GM12878 (cell line): ENCODE measurements around the gene ISG15. TPM values are rescaled to one million over a fixed set of nuclear protein-coding genes. Genes with fewer than 3 reads are reported as not detected.

Experiments used
- ATAC-seq: fragments of 200-7000 bp; cut with Tn5 transposase; 3 replicates; pipeline ENCODE4 v1.9.1; 2020; ENCODE audit warnings: mild to moderate bottlenecking, moderate library complexity
- BruUV-seq: library from RNA; stranded (reverse); fragments of 400-500 nt; replicated peaks from 2 replicates; lab custom pipeline; 2021; lab: Mats Ljungman, UMichigan
- CTCF ChIA-PET: fragments of 300-600 bp; sonication (Branson Sonifier 250); formaldehyde crosslinking; extraction: SDS; loops from one replicate; lab custom pipeline; 2021; ENCODE audit warnings: inconsistent platforms; lab: Yijun Ruan, JAX
- POLR2A ChIA-PET: fragments of 350-600 bp; formaldehyde crosslinking; extraction: SDS; loops from one replicate; lab custom pipeline; 2021; ENCODE audit warnings: inconsistent platforms; lab: Charles Lee
- RAD21 ChIA-PET: fragments of 300-600 bp; sonication (Branson Sonifier 250); formaldehyde crosslinking; loops from one replicate; lab custom pipeline; 2023; ENCODE audit warnings: antibody characterized with exemption; ENCODE audit not compliant: unreplicated experiment; lab: Charles Lee
- SMC1A ChIA-PET: fragments of 300-600 bp; sonication (Branson Sonifier 250); formaldehyde crosslinking; loops from one replicate; lab custom pipeline; 2023; ENCODE audit not compliant: unreplicated experiment, uncharacterized antibody; lab: Charles Lee
- DNase-seq: peaks from one replicate; pipeline ENCODE4 v3.0.0-alpha.2; 2011; ENCODE audit warnings: low read depth, low spot score
- FAIRE-seq: peaks from 3 replicates; lab custom pipeline; 2011; peaks lifted over from hg19 to GRCh38; lab: Jason Lieb, UNC
- H2AFZ ChIP-seq: 2 replicates; pipeline ENCODE4 v1.6.0; 2011; ENCODE audit warnings: low read depth, low read length, control low read depth; ENCODE audit not compliant: control insufficient read depth
- H3K27ac ChIP-seq: 2 replicates; pipeline ENCODE4 v1.5.1; 2011; ENCODE audit warnings: control low read depth; ENCODE audit not compliant: control insufficient read depth, insufficient read depth
- H3K27me3 ChIP-seq, 2 experiments: replicated peaks in 1 of 2; 2 replicates each; pipeline versions ENCODE4 v1.6.0 to v1.6.1; 2011; ENCODE audit warnings: low read length in 1 of 2; ENCODE audit not compliant: control insufficient read depth in 2 of 2, insufficient read depth in 2 of 2
- H3K36me3 ChIP-seq, 2 experiments: 2 replicates each; pipeline ENCODE4 v1.5.1; 2011; ENCODE audit warnings: low read length in 1 of 2; ENCODE audit not compliant: control insufficient read depth in 2 of 2, insufficient read depth in 2 of 2
- H3K4me1 ChIP-seq: 2 replicates; pipeline ENCODE4 v1.6.1; 2011; ENCODE audit warnings: mild to moderate bottlenecking, low read length, moderate library complexity, mixed read lengths; ENCODE audit not compliant: control insufficient read depth, insufficient read depth
- H3K4me2 ChIP-seq: 2 replicates; pipeline ENCODE4 v1.6.0; 2011; ENCODE audit warnings: control low read depth; ENCODE audit not compliant: control insufficient read depth, insufficient read depth
- H3K4me3 ChIP-seq: fragments of 200-600 bp; sonication (generic); 2 replicates; pipeline ENCODE4 v1.5.1; 2016
- H3K79me2 ChIP-seq: 2 replicates; pipeline ENCODE4 v1.6.0; 2011; ENCODE audit warnings: low read length; ENCODE audit not compliant: control insufficient read depth, insufficient read depth
- H3K9ac ChIP-seq: 2 replicates; pipeline ENCODE4 v1.8.0; 2011; ENCODE audit warnings: low read length, control low read depth, mixed read lengths; ENCODE audit not compliant: control insufficient read depth, insufficient read depth
- H3K9me3 ChIP-seq: replicated peaks from 3 replicates; pipeline ENCODE4 v1.5.1; 2011; ENCODE audit warnings: mild to moderate bottlenecking, low read length; ENCODE audit not compliant: control insufficient read depth, insufficient read depth
- H4K20me1 ChIP-seq: 2 replicates; pipeline ENCODE4 v1.6.0; 2011; ENCODE audit not compliant: control insufficient read depth, insufficient read depth
- ASH2L ChIP-seq: fragments of 300-600, 200-600 bp; sonication (generic); IDR thresholded peaks from 2 replicates; pipeline ENCODE4 v1.6.1; 2017; ENCODE audit warnings: low read depth, mild to moderate bottlenecking, borderline replicate concordance
- BCL11A ChIP-seq: IDR thresholded peaks from 2 replicates; pipeline ENCODE4 v1.6.1; 2011; ENCODE audit warnings: low read depth, low read length
- BHLHE40 ChIP-seq, 2 experiments: fragments of 450-650 bp in 1 of 2; IDR thresholded peaks; 2 replicates each; pipeline ENCODE4 v1.6.1; 2011 to 2017; ENCODE audit warnings: low read depth in 2 of 2, borderline replicate concordance in 1 of 2, improper control_type of control experiment in 1 of 2, low read length in 1 of 2, mild to moderate bottlenecking in 1 of 2
- CHD4 ChIP-seq: fragments of 200-600 bp; sonication (generic); IDR thresholded peaks from 2 replicates; pipeline ENCODE4 v1.6.1; 2016; ENCODE audit warnings: mild to moderate bottlenecking
- CREM ChIP-seq: IDR thresholded peaks from 2 replicates; pipeline ENCODE4 v1.6.1; 2014; ENCODE audit warnings: antibody characterized with exemption, low read depth
- IRF4 ChIP-seq: IDR thresholded peaks from 2 replicates; pipeline ENCODE4 v1.6.1; 2011; ENCODE audit warnings: low read depth, low read length
- MEF2A ChIP-seq: IDR thresholded peaks from 2 replicates; pipeline ENCODE4 v1.6.1; 2011; ENCODE audit warnings: low read depth, mild to moderate bottlenecking, low read length, moderate library complexity; ENCODE audit not compliant: insufficient read depth
- NFXL1 ChIP-seq: fragments of 450-650 bp; IDR thresholded peaks from 2 replicates; pipeline ENCODE4 v1.6.1; 2017; ENCODE audit warnings: antibody characterized with exemption, mild to moderate bottlenecking, borderline replicate concordance
- NR2F1 ChIP-seq: fragments of 450-650 bp; conservative IDR thresholded peaks from 2 replicates; pipeline ENCODE4 v1.6.1; 2017; ENCODE audit warnings: mild to moderate bottlenecking
- SMAD1 ChIP-seq: fragments of 450-650 bp; IDR thresholded peaks from 2 replicates; pipeline ENCODE4 v1.6.1; 2018; ENCODE audit warnings: mild to moderate bottlenecking, low read depth; ENCODE audit not compliant: partially characterized antibody
- STAT3 ChIP-seq: IDR thresholded peaks from 2 replicates; pipeline ENCODE4 v1.6.1; 2011; ENCODE audit warnings: low read depth, low read length, improper control_type of control experiment
- ZNF622 ChIP-seq: fragments of 450-650 bp; IDR thresholded peaks from 2 replicates; pipeline ENCODE4 v1.6.1; 2017; ENCODE audit warnings: mild to moderate bottlenecking, inconsistent platforms
- WGBS: methylation state at CpG from one replicate; pipeline ENCODE4 v1.1.6; 2016; ENCODE audit warnings: low lambda C conversion rate; ENCODE audit not compliant: insufficient replicate concordance, insufficient coverage; ENCODE audit errors: missing lambda C conversion rate; 5-methylcytosine and 5-hydroxymethylcytosine counted together
- in situ Hi-C: fragments of 300-500 bp; cut with MboI; formaldehyde crosslinking; loops from 9 replicates; pipeline ENCODE4 v1.14.3; 2018; ENCODE audit warnings: mixed read lengths
- intact Hi-C: fragments of 100-400 bp; cut with micrococcal nuclease; formaldehyde crosslinking; loops from one replicate; pipeline ENCODE4 v1.14.2; 2022; ENCODE audit not compliant: unreplicated experiment
- polyA plus RNA-seq, 11 experiments: library from polyadenylated mRNA; depleted of rRNA in 4 of 11; unstranded in 6 of 11; stranded (reverse) in 5 of 11; fragments of >200 nt; fragmentation: Nextera tagmentation in 4 of 11; fragmentation: Illumina TruSeq in 1 of 11; extraction: Ambion mirVana in 4 of 11; extraction: Trizol in 1 of 11; gene quantifications; 1 replicate in 1 of 11; 2 replicates in 10 of 11; pipeline versions ENCODE4 v1.2.1 to v1.2.3, GENCODE V29; 2011 to 2016; ENCODE audit warnings: inconsistent platforms in 2 of 11, missing spikeins in 2 of 11, low read depth in 1 of 11
- total RNA-seq, 4 experiments: library from RNA; depleted of rRNA in 3 of 4; stranded (reverse); fragments of >200 nt in 3 of 4; fragmentation: Illumina TruSeq in 1 of 4; extraction: Trizol in 1 of 4; gene quantifications; 2 replicates each; pipeline versions ENCODE4 v1.2.1 to v1.2.3, GENCODE V29; 2013 to 2021
- TF ChIP-seq, protein P1 (sequence below): fragments of 450-650 bp; formaldehyde crosslinking; IDR thresholded peaks from 2 replicates; pipeline ENCODE4 v1.4.0; 2022; ENCODE audit warnings: mild to moderate bottlenecking, moderate library complexity

ISG15 gene
- total and polyA plus RNA-seq, 10 of the 15 experiments (the other 5 are each of a cell fraction or from before 2014, with no cell fraction given): 7.8 to 384 (median 274) TPM

- Histone ChIP-seq H3K4me1 (peaks cover 11% of the 10 kb centered on the region), H2AFZ (no peak overlapping the region), H3K4me3 (no peak overlapping the region), H3K36me3 (no peaks in the 10 kb centered on the region; a peak in 1 of 4 replicates), H3K9me3 (no peaks in the 10 kb centered on the region), H3K27ac (no peak overlapping the region), H3K79me2 (no peaks in the 10 kb centered on the region), H4K20me1 (no peaks in the 10 kb centered on the region), H3K27me3 (no peaks in the 10 kb centered on the region), H3K9ac (no peak overlapping the region), H3K4me2 (no peak overlapping the region)
- ChIA-PET POLR2A (no interaction called here), RAD21 (no interaction called here), SMC1A (no interaction called here), CTCF (no interaction called here)
- WGBS: 55% methylated on average over 19 of the region's 21 CpGs
- BruUV-seq: no TSS peak
- in situ Hi-C loops (no loop called here), intact Hi-C loops (no loop called here)
- FAIRE-seq (no peak), DNase-seq (no peak), ATAC-seq (no peak; the same call in 2 of the 3 replicates)
- peak in 1 of 2 experiments; percentile 33; a peak in 1 of 4 replicates for TF ChIP-seq BHLHE40 (IDR thresholded peaks at IDR 0.05; ENCODE audit: borderline replicate concordance in 1 of 2, low read depth in 2 of 2, low read length in 1 of 2)
- no peak for TF ChIP-seq ASH2L
These were observed 13.5 kb downstream of the ISG15 start for GRCh38 chr1:1026599-1027413.

GRCh38 chr1:1027791-1028190 lies 14.5 kb downstream of the ISG15 start:
- peaks cover 21% of the 10 kb centered on the region for H3K4me1 ChIP-seq
- no peak overlapping the region for H3K4me3 ChIP-seq
- no peaks in the 10 kb centered on the region for H3K79me2 ChIP-seq
- in situ Hi-C loops: no loop called here
- no peak overlapping the region for H3K27ac ChIP-seq
- BruUV-seq: no TSS peak
- H3K9ac ChIP-seq: no peak overlapping the region
- H3K27me3 ChIP-seq: no peaks in the 10 kb centered on the region
- POLR2A ChIA-PET: no interaction called here
- no peaks in the 10 kb centered on the region for H3K9me3 ChIP-seq
- DNase-seq (no peak), FAIRE-seq (no peak), ATAC-seq (no peak)
- CTCF ChIA-PET: no interaction called here
- H3K4me2 ChIP-seq: no peak overlapping the region
- intact Hi-C loops: no loop called here
- SMC1A ChIA-PET: no interaction called here
- H3K36me3 ChIP-seq: no peaks in the 10 kb centered on the region; a peak in 1 of 4 replicates
- 31% methylated on average over 17 of the region's 17 CpGs for WGBS
- no peaks in the 10 kb centered on the region for H4K20me1 ChIP-seq
- H2AFZ ChIP-seq: no peak overlapping the region
- RAD21 ChIA-PET: interaction anchor here (0.5 kb wide), 1 partner anchor 223 kb away, joined by 3 read pairs; no protein-coding TSS in a partner anchor
- TF ChIP-seq CHD4 (no peak), NR2F1 (no peak), NFXL1 (no peak), CREM (no peak), STAT3 (no peak), BCL11A (no peak), MEF2A (no peak), SMAD1 (no peak), ZNF622 (no peak), BHLHE40 (IDR thresholded peaks at IDR 0.05; ENCODE audit: borderline replicate concordance in 1 of 2, low read depth in 2 of 2, low read length in 1 of 2) (no peak), IRF4 (no peak)
- TF ChIP-seq, protein P1, sequence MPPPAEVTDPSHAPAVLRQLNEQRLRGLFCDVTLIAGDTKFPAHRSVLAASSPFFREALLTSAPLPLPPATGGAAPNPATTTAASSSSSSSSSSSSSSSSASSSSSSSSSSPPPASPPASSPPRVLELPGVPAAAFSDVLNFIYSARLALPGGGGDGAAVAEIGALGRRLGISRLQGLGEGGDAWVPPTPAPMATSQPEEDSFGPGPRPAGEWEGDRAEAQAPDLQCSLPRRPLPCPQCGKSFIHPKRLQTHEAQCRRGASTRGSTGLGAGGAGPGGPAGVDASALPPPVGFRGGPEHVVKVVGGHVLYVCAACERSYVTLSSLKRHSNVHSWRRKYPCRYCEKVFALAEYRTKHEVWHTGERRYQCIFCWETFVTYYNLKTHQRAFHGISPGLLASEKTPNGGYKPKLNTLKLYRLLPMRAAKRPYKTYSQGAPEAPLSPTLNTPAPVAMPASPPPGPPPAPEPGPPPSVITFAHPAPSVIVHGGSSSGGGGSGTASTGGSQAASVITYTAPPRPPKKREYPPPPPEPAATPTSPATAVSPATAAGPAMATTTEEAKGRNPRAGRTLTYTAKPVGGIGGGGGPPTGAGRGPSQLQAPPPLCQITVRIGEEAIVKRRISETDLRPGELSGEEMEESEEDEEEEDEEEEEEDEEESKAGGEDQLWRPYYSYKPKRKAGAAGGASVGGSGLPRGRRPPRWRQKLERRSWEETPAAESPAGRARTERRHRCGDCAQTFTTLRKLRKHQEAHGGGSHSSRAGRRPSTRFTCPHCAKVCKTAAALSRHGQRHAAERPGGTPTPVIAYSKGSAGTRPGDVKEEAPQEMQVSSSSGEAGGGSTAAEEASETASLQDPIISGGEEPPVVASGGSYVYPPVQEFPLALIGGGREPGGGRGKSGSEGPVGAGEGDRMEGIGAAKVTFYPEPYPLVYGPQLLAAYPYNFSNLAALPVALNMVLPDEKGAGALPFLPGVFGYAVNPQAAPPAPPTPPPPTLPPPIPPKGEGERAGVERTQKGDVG (CRISPR knock-in tag): no peak
